GM18907 (cell line): ENCODE results near the gene JAZF1.

Experiments used
- ATAC-seq: cut with Tn5 transposase; IDR thresholded peaks from one replicate; pipeline ENCODE4 v1.9.1; 2021; ENCODE audit warnings: mild to moderate bottlenecking, moderate library complexity; ENCODE audit not compliant: unreplicated experiment

JAZF1 gene

DNA sequence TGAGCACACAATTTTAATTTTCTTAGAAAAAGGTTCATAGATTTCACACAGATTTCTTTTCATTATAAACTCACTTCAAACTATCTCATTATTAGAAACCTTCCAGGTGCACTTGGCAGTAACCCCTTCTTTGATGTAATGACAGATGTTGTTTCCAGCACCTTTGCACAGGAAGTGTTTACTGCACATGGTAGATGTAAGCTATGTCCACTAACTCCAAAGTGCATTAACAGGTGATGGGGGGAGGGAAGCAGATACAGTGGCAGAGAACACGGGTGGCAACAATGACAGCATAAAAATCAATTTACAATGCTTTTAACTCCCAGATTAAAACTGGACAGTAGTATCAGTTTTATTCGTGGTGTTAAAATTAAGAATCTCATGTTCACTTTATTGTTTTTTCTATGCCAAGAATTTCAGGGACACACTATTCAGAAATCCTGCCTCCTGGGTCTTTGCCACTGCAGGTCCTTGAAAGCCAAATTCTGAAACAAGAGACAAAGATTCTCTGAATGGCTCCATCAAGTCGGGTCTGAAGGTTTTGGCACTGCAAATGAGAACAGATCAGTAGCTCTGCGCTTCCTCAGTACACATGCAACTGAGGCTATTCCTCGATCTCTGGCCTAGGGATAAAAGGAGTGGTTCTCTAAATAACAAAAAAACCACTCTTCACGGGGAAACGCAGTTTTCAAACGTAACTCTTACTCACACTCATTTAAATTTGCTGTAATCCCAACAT lies 187.7 kb downstream of the JAZF1 start:
- ATAC-seq: no peak

DNA sequence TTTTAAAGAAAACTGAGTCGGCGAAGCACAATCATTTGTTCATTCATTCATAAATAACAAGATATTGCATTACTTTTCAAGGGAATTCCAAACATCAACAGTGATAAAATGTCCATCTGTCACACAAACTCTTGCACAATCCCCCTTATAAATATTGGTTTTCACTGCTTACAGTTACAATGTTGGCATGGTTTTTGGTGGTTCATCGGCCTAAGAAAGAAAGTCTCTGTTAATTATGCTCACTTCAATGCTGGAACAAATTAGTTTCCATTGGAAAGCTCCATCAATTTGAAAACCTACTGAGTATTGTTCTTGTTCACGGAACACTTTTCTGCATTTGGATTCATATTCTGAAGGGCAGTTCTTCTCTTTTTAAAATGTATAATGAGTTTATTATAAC lies 188.5 kb downstream of the JAZF1 start:
- ATAC-seq: no peak

DNA sequence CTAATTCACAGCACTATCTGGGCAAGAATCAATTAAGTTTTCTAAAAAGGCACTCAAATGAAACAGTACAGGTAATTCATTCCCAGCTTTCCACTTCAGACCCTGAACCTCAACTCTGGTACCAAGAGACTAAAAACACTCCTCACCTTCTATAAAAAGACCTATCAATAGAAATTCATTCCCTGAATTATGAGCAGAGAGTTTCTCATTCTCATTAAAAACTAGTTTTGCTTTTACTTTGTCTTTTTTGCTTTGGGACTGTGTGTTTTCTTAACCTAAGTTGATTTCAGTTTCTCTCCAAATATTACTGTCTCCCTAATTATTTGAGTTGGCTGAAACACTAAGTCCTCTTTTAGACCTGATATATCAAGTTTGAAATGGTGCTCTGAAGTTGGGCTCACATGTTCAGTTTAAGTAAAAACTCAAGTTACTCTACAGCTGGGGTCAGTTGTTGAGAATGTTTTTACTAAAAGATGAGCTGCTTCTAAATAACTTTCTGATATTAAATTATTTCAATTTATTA lies 189.5 kb downstream of the JAZF1 start:
- ATAC-seq: no peak

DNA sequence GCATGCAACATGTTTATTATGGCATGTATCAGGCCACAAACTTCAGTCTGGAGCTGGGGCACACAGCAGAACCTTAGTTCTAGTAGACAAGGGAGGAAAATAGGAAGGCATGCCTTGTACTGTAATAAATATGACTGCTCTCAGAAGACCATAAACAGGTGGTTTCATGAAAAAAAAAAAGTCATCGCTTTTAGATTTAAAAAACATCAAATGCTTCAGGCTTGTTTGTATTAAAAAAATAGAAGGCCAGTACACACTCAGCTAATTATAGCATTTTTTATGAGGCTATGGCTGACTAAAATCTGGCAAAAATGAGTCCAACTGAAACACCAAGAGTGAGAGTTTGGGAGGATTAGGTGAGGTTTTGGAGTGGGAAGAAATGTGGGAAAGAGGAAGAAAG lies 204.1 kb downstream of the JAZF1 start:
- no peak for ATAC-seq

DNA sequence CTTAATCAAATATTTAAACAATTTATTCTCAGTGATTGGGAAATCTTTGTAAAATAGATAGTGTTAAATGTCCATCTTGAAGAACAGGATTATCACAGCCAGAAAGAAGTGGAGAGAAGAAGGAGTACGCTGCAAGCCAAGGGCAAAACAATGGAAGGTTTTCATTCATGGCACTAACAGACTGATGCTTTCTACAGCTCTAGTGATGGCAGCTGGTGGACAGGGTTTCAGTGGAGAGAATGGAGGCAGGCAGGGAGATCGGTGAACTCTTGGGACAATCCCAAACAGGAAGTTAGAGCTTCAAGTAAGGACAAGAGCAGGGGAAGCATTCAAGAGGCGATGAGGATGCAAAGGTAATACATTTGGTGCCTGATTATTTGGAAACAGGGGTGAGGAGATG lies 207.0 kb downstream of the JAZF1 start:
- no peak for ATAC-seq

DNA sequence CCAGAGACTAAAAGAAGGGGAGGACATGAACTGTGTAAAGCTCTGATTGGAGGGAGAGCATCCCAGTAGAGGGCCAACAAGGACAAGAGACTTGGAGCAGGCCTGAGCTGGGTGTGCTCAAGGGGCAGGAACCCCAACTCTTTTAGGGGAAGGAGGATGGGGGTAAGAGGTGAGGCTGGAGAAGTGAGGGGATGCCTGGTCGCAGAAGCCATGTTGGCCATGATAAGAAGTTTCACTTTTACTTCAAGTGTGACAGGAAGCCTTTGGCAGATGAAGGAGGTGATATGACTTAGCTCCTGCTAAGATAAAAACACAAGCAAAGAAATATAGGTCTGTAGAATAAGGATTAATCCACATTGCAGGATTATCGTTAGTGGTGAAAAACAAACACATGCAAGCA lies 208.3 kb downstream of the JAZF1 start:
- no peak for ATAC-seq

DNA sequence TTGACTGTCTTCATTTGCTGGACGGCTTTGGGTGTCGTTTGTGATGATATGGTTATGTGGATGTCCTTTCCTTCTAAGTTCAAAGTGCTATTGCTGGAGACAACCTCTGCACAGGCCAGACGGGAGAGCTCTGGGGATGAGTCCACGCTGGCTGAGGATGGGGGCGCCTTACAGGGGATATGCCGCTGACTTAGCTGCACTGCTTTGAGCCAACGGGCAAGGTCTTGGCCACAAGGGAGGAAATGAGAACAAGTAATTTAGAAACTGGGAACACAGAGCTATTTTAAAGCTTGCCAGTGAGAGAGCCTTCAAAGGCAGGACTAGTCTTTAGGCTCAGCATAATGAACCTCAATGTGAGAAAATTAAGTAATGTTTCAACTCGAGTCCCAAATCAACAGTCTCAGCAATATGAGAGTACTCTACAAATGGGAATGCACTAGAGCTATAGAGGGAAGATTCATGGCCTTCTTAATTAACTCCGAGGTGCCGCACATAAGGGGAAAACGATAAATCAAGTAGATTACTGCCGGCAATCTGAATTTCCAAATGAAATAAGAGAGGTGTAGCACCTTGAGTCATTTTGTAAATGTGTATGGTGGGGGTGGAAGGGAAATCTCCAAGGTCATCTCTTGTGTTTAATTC lies 209.3 kb downstream of the JAZF1 start:
- no peak for ATAC-seq

DNA sequence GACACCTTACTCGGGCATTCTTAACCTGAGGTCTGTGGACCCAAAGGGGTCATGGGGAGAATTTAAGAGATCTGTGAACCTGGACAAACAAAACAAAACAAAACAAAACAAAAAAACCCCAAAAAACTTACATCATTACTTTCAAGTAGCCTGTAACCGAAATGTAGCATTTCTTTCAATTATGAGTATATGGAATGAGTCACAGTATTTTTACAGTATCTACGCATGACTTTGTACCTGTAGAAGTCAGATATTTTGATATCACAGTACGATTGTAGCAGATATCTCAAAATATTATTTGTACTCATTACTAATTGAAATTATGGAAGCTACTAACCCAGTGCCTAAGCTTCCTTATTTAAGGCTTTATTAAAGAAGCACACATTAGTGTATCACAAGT lies 210.2 kb downstream of the JAZF1 start:
- no peak for ATAC-seq

DNA sequence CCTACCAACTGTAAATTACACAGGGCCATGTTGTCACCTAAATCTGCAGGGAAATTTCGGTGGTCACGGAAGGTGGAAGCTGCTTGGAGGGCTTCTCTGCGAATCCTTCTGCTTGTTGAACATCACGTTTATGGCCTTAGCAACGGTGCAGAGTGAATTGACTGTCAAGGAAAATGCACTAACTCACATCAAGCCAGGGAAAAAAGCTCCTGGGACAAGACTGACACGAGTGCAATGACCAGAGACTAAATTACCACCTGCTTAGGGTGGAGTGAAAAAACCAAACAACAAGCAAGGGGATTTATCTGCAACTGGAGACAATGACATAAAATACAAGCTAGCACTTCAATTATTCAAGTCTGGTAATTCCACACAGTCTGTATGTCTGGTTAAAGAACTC lies 211.2 kb downstream of the JAZF1 start:
- no peak for ATAC-seq

DNA sequence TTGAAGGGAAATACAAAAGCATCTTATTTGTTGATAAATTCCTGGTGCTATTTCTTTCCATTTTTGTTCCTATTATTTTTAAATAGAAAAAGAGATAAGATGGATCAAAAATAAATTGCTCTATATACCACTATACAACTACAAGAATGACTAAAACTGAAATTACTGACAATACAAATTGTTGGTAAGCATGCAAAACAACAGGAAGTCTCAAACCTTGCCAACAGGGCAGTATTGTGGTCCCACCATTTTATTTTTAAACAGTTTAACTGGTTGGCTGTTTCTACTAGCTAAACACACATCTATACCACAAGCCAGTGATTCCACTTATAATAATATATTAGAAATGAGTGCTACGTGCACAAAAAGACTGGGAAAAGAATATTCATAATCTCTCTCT lies 213.0 kb downstream of the JAZF1 start:
- ATAC-seq: peak; percentile 54

DNA sequence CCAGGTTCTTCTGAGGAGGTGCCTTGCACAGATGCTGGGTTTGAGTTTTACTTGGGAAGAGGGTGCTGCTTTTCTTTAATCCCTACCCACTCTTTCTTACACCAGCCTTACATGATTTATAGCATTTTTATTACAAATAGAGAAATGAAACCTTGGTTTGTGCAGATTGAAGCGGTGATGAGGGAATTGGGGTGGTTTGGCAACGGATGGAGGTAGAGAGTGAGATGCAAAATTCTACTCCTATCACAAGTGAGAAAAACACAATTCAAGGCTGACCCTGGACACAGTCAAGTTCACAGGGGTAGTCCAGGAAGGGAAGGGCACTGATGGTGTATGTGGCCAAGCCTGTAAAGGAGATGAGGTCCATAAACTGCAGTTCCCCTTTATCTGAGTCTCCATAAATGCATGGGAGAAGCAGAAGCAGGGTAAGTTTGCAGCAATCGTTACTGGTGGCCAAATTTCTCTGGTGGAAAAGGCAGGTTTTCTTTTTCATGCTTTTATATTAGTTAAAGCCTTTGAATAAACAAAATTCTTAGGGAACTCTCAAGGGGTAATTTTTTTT lies 214.3 kb downstream of the JAZF1 start:
- ATAC-seq: no peak

DNA sequence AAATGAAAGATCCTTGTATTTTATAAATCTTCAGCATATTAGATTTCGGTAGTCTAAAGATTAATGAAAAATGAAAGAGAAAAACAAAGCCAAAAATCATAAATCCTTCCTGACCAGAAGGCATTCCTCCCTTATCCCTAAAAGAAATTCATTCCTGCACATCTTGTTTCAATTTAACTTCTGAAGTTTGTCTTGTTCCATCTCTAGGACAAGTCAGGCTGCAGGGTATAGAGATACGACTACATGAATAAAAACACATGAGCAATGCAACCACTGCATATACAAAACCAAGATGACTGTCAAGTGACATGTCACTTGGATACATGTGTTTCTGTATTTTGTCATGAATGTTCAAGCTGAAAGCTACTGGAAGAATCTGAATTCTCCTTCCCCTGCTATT lies 214.9 kb downstream of the JAZF1 start:
- ATAC-seq: no peak

DNA sequence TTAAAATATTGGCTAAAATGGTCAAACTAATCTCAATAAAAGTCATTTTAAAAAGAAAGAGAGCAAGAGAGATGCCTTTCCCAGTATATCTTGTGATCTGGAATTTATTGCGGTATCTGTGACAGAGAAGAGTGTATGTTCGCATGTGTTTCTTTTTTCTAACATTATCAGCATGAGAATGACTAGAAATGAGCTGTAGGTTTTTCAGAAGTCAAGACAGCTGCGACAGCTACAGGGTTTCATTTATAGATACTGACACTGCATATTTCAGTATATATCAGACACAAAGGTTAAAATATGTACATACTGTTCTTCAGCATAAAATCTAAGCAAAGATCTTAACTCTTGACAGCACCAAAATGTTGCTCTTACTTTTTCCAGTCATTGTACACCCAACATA lies 215.8 kb downstream of the JAZF1 start:
- ATAC-seq: no peak

DNA sequence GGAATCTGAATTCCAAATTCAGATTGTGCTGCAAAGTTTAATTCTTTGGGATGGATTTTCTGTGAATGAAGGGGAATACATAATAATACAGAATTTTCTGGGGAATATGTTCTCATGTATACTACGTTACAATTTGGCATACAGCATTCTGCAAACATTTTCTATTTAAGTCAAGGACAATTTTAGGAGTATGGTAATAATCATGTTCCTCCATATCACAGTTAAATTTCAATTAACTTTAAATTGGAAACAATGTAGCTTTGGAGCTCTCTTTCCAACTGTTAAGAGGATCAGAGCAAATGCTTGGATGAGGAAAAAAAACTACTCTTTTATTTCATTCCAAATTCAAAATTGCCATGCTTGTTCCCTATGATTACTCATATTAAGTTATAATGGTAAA lies 217.5 kb downstream of the JAZF1 start:
- ATAC-seq: no peak

DNA sequence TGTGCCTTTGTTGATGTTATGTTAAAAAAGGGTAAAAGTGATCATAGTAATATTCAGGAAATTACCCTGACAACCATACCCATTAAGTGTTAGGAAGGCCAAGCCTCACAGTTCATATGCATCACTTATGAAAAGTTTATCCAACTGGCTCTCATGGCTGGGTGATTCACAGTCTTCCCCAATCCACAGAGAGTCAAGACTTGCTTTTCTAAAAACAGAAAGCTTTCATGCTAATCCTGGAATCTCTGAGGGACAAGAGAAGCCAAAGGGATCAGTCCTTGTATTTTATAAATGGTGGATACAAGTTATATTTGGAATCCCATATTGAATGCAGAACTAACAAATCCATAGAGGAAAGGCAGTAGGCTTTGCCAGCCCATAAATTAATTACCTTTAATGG lies 218.3 kb downstream of the JAZF1 start:
- ATAC-seq: no peak

DNA sequence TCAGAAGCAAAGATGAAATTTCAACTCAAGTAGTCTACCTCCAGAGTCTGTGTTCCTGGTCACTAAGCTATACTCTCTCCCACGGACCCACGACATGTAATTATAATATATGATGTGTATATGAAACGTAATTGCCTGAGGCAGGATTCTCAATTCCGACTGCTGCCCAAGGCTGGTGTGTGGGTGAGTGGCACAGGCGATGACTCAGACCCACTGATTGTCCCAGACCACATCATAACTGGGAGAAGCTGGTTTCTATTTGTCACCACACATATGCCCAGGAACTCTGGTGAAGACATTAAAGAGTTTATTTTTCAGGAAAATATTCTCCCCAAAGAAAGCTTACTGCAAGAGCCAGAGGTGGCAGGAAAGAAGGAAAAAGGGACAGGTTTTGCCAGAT lies 219.3 kb downstream of the JAZF1 start:
- no peak for ATAC-seq

DNA sequence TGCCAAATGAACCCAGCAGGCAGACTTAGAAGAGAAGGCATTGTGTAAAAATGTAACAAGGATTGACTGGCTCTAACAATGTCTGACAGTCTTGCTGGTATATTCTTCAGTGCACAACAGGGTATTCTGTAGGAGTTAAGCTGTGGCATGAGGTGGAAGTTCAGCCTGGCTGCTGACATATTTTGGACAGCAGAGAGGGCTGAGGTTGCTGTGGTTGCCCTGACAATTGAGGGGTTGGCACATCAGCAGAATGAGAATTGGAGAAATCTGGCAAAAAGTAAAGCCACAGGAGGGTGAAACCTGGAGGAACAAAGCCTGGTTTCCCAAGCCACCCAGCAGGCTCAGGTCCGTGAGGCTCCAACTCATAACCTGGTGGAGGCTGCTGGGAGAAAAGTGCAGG lies 220.2 kb downstream of the JAZF1 start:
- ATAC-seq: no peak

DNA sequence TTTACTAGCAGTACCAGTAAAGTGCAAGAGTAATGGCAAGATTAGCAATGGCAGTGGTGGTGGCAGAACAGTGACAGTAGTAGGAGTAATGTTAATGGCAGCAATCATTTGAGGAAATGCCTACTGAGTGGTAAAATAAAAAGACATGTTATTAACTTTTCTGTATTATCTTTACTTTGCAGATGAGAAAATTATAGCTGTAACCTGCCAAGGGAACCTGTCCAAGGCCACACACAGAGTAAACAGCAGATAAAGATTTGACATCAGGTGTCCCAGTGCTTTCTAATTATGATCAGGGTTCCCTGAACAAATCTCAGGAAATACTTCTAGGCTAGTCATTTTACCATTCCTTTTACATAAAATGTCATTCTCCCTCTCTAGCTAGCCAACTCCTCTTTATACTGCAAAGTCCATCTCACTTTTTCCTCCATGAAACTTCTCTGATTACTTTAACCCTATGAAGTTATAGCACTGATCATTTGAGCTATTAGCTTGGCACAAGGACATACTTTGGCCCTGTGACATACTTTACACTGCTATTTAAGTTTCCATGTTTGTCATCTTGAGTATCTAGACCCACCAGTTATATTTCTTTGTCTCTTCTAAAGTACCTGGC lies 221.6 kb downstream of the JAZF1 start:
- ATAC-seq: no peak

DNA sequence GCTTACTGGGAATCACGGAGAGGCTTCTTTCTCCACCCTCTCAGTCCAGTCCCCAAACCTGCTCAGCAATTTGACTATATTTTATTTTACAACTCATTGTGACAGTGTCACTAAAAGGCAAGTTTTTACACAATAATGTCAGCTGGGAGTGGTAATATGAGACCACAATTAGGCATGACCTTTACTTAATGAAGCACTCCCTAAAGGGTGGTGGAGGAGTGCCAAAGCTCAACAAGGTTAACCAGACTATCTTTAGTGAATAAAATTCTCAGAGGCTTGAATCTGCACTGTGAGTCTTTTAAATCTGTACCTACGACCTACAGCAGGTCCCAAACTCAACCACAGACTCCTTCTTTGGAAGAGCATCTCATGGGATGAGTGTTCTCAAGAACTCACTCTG lies 225.0 kb downstream of the JAZF1 start:
- no peak for ATAC-seq

DNA sequence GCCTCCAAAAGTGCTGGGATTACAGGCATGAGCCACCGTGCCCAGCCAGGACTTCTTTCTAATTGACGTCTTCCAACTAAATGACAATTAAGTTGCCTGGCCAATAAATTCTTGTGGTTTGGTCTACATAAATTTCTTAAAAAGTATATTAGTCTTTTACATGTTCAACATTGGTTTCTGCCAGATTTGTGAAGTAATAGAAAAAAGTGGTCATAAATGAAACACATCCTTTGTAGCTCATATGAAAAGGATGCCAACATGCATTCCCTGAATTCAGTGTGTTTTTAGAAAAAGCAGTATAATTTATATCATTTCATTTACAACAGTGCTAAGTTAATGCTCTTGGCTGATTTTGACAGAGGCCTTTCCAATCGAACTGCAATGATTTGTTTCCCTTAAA lies 225.6 kb downstream of the JAZF1 start:
- ATAC-seq: no peak

DNA sequence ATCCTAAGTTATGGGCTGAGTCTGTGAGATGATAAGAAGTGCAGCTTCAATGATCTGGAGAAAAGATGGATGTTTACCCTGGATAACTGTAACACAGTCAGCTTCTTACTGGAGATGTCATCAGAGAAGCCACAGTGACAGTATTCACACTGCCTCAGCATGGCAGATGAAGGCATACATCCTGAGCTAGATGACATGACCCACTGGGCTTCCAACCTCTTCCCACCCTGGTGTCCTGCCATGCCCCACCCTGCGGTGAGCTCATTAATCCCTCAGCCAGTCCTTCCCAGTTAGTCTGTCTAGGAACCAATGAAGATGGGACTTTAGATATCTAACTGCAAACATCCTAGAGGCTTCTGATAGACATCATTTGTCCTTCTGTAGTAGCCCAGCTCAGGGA lies 226.8 kb downstream of the JAZF1 start:
- ATAC-seq: no peak

DNA sequence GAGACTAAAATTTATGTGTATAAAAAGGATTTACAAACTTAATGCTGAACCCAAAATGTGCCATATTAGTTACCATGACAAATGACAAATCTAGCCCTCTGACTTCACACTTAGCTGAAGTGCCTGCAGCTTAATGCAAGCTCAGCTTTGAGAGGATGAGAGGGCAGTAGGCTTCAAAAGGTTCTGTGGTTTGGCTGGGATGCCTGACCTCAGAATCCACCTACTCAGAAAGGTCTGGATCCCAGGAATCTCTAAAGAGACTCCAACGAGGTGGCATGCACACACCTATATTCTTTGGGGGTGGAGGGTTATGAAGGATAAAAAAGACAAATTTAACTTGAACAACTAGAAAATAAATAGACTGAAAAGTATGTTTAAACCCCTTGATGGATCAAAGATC lies 227.2 kb downstream of the JAZF1 start:
- no peak for ATAC-seq
